Endothelial cell of umbilical vein (primary cell): ENCODE data around the gene GRIK1.

Experiments
- CTCF ChIP-seq, 2 donors: IDR thresholded peaks; 1 replicate in 1 of 2; 2 replicates in 1 of 2; pipeline ENCODE4 v1.5.1; 2011; ENCODE audit warnings: low read length in 2 of 2, mild to moderate bottlenecking in 2 of 2, moderate library complexity in 2 of 2, control low read depth in 1 of 2, inconsistent platforms in 1 of 2, low read depth in 1 of 2; ENCODE audit not compliant: insufficient read depth in 1 of 2; ENCODE audit errors: extremely low read depth in 1 of 2
- EZH2 ChIP-seq: IDR thresholded peaks from 2 replicates; pipeline ENCODE4 v1.6.1; 2012; ENCODE audit warnings: borderline replicate concordance, low read depth, mild to moderate bottlenecking, moderate library complexity, low read length, inconsistent platforms; ENCODE audit not compliant: severe bottlenecking
- POLR2A ChIP-seq: IDR thresholded peaks from 2 replicates; pipeline ENCODE4 v1.6.1; 2012; ENCODE audit warnings: low read depth, mild to moderate bottlenecking, control low read depth, low read length
- POLR2AphosphoS5 ChIP-seq: IDR thresholded peaks from 2 replicates; pipeline ENCODE4 v1.6.1; 2012; ENCODE audit warnings: low read depth, mild to moderate bottlenecking, control low read depth, low read length, moderate library complexity; ENCODE audit not compliant: insufficient read depth

GRCh38 chr21:29523646-29524045 lies 416.1 kb downstream of the GRIK1 start:
- no peak for TF ChIP-seq CTCF (IDR thresholded peaks at IDR 0.05; ENCODE audit: extremely low read depth in 1 of 2, insufficient read depth in 1 of 2, low read depth in 1 of 2, low read length in 2 of 2)
- no peak for TF ChIP-seq POLR2A
- TF ChIP-seq POLR2AphosphoS5 = no peak
- no peak for TF ChIP-seq EZH2
